Esophagus mucosa (tissue), 1 donor: Measurements from ENCODE around the gene RAF1. TPM values are rescaled to one million over a fixed set of nuclear protein-coding genes. Genes with fewer than 3 reads are reported as not detected.
"Not testable (repeated sequence)": the region's sequence is repeated elsewhere in the genome, so short reads cannot be mapped to it uniquely, and the experiment has no call there.

Experiments used
- ATAC-seq: fragments of 200-7000 bp; cut with Tn5 transposase; one replicate; pipeline ENCODE4 v1.9.1; 2020
- total RNA-seq: library from RNA; stranded (reverse); gene quantifications from one replicate; pipeline ENCODE4 v1.2.4, GENCODE V29; 2023
- donor health status: DM: yes; HTN: yes; CAD: no.

The RAF1 gene
- total RNA-seq, 1 donor from 2014 or later = 57.3 TPM

DNA sequence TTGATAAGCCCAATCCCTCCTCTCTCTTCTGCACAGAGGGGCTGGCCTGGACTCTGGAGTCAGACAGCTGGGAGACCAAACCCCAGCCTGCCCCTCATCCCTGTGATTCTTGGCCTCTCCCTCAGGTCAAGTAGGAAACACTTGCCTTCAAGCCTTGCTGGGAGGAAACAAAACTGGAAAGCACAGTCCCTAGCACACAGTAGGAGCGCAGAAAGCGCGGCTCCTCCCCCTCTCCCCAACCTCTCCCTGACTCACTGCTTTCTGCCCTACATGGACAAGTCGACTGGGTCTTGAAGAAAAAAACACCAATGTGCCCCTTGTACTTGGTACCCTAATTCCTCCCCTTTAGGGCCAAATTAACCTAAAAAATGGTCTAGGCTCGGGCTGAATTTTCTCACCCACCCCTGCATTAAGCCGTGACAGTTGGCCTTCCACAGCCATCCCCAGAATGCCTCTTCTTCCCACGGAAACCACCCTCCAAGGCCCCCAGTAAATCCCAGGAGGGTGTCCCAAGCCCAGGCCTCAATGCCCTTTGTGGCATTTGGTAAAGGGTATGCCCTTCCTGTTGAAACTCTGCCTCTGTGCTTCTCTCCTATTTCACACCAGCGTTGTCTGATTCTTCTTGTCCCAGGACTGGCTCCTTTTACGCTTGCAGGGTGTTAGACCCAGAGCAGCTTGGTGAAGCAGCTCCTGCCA, 11.3 kb upstream of the RAF1 start:
- no peak for ATAC-seq

GRCh38 chr3:12673956-12674736, 10.2 kb upstream of the RAF1 start:
- ATAC-seq = not testable (repeated sequence)

- no peak for ATAC-seq
Observed at GRCh38 chr3:12671120-12671450, 7.2 kb upstream of the RAF1 start.

GRCh38 chr3:12670365-12671119, 6.6 kb upstream of the RAF1 start:
- ATAC-seq = peak; percentile 42

DNA sequence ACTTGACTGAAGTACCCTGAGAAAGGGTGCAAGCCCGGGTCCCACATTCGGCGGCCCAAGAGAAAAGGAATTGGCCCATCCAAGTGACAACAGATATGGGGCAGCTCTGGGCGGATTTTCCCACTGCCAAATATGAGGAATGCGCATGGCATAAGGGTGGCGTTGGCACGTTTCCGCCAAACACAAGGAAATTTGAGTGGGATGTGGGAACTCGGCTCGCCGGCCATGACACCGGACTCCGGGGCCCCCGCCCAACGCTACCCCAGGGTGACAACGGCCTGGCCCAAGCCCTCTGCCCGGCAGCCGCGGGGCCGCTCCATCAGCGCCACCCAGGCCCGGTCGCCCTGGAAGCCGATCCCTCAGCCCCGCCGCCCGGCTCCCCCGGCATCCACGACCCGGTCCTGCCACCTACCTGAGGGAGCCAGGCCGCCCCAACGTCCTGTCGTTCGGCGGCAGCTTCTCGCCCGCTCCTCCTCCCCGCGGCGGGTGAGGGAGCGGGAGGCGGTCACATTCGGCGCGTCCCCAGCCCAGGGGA, 449 bp downstream of the RAF1 start:
- ATAC-seq = peak; percentile 46

- ATAC-seq = peak; percentile 76
Observed at GRCh38 chr3:12662593-12663400, 1.1 kb downstream of the RAF1 start.

- ATAC-seq = no peak
Observed at GRCh38 chr3:12661926-12662592, 1.9 kb downstream of the RAF1 start.

DNA sequence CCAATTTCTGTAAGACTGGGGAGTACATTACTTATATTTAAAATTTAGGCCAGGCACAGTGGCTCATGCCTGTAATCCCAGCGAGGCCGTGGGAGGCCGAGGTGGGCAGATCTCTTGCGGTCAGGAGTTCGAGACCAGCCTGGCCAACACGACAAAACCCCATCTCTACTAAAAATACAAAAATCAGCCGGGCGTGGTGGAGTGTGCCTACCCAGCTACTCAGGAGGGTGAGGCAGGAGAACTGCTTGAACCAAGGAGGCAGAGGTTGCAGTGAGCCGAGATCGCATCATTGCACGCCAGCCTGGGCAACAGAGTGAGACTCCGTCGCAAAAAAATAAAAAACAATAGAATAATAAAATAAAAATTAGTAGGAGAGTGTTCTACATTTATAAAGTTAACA, 2.5 kb downstream of the RAF1 start:
- ATAC-seq = not testable (repeated sequence)

DNA sequence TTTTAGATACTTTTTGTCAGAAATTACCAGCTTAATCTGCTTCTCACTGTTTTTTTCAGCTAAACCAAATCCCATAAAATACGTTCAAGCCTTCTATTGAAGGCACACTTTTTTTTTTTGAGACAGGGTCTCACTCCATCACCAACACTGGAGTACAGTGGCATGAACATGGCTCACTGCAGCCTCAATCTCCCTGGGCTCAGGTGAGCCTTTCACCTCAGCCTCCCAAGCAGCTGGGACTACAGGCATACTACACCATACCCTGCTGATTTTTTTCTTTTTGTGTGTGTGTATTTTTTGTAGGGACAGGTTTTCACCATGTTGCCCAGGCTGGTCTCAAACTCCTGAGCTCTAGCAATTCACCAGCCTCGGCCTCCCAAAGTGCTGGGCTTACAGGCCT, 3.7 kb downstream of the RAF1 start:
- no peak for ATAC-seq

- no peak for ATAC-seq
Observed at GRCh38 chr3:12659316-12660015, 4.5 kb downstream of the RAF1 start.

DNA sequence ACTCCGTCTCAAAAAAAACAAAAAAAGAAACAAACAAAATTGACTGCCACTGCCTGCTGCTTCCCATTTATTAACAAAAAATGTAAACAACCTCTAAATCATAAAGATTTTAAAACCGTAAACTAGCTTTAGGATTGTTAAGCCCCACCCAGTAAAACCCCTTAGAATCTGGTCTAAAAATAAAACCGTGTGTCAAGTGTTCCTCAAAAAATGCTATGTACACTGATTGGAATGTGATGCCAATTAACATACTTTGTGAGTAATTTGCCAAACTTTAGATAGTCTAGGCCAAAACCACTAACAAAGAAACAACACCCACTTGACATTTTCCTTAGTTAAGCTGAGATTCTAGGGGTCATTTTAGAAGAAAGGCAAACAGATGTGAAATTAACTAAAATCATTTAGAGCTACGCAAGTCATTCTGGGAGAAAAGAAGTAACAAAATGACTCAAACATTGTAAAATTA, 5.3 kb downstream of the RAF1 start:
- ATAC-seq = no peak

DNA sequence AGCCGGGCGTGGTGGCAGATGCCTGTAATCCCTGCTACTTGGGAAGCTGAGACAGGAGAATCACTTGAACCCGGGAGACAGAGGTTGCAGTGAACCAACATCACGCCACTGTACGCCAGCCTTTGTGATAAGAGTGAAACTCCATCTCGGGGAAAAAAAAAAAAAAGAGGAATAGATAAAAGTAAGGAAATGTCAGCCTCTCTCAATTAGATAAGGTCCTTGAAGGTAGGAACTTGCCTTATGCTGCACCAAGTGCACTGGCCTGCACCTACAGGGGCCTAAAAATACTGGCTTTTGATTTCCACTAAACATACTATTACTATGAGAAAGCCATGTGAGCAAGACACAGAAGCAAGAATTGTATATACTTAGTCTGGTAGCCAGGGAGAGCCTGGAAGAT, 7.1 kb downstream of the RAF1 start:
- ATAC-seq = no peak

GRCh38 chr3:12656193-12656592, 7.7 kb downstream of the RAF1 start:
- peak; percentile 57 for ATAC-seq

- ATAC-seq = no peak
Observed at GRCh38 chr3:12655701-12656100, 8.2 kb downstream of the RAF1 start.

DNA sequence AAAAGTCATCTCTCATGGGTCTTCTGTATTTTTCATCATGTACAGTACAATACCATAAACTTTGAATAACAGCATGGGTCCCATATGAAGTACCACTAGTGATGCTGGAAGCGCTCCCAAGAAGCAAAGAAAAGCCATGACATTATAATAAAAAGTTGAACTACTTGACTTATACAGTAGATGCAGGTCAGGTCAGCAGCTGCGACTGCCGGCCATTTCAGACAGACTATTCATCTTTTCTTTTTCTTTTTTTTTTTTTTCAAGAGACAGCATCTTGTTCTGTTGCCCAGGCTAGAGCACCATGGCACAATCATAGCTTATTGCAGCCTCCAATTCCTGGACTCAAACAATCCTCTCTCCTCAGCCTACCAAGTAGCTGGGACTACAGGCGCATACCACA, 10.2 kb downstream of the RAF1 start:
- ATAC-seq = no peak

GRCh38 chr3:12648384-12648959, 15.4 kb downstream of the RAF1 start:
- no peak for ATAC-seq

GRCh38 chr3:12644331-12644937, 19.5 kb downstream of the RAF1 start:
- no peak for ATAC-seq

DNA sequence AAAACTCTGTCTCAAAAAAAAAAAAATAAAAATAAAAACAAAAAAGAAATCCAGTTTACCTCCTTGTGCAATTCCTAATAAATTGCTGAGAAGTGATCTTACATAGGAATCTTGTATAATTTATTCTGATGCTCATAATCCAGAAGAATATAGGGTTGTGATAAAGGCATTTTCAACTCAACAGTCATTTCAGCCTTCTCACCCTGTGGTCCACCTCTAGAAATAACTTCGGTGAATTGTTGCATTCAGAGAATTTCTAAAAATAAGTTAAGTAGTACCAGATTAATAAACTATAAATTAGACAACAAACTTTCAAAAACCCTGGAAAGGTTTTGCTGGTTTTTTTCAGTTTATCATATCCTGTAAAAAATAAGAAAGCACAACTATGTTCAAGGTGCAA, 20.2 kb downstream of the RAF1 start:
- no peak for ATAC-seq

GRCh38 chr3:12643010-12643380, 20.9 kb downstream of the RAF1 start:
- ATAC-seq = no peak

DNA sequence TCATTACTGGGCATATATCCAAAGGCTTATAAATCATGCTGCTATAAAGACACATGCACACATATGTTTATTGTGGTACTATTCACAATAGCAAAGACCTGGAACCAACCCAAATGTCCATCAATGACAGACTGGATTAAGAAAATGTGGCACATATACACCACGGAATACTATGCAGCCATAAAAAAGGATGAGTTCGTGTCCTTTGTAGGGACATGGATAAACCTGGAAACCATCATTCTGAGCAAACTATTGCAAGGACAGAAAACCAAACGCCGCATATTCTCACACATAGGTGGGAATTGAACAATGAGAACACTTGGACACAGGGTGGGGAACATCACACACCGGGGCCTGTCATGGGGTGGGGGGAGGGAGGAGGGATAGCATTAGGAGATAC, 23.1 kb downstream of the RAF1 start:
- ATAC-seq = not testable (repeated sequence)
